Fibroblast of skin of scalp (primary cell): ENCODE data around the gene MTERF1. TPM values are rescaled to one million over a fixed set of nuclear protein-coding genes. Genes with fewer than 3 reads are reported as not detected.
A peak's percentile ranks its signal among the peaks of the same experiment; 100 is the strongest.
"Not testable (repeated sequence)": the region's sequence is repeated elsewhere in the genome, so short reads cannot be mapped to it uniquely, and the experiment has no call there.

Source experiments
- DNase-seq: peaks from one replicate; pipeline ENCODE4 v3.0.0-alpha.2; 2013
- polyA plus RNA-seq, 2 experiments: library from polyadenylated mRNA; unstranded; fragments of 120-200 nt; gene quantifications; one replicate each; pipeline ENCODE4 v1.2.1, GENCODE V29; 2013; ENCODE audit not compliant: insufficient read length in 2 of 2

The MTERF1 gene
- 6.7 TPM for polyA plus RNA-seq (2013, experiment 1 of 2; ENCODE audit: insufficient read length)
- polyA plus RNA-seq (2013, experiment 2 of 2; ENCODE audit: insufficient read length): 8.9 TPM

- DNase-seq: peak; percentile 93
Measured at GRCh38 chr7:91880413-91881241, at the start of gene MTERF1. Gene MTERF1 (minus strand): TSS chr7:91880702. CDS start chr7:91880083, 619 bp downstream.

GRCh38 chr7:91929463-91929862 is 49.0 kb upstream of the MTERF1 start:
- DNase-seq: no peak

DNA sequence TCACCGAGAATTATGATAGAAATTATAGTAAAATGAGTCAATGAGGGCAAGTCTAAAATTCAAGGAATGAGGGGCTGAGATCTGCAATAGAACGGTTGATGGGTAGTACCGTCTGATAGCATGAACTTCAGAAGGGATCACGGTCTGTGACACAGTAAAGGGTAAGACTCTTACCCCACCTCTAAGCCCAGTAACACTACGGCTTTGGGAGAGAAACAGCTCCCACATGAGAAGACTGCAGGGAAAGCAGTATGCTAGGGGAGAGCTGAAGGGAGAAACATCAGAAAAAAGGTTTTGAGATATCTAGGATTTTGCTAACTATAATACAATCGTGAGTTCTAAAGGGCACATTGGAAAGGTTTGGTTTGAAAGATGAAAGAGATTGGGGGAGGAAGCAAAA is 47.4 kb upstream of the MTERF1 start:
- no peak for DNase-seq

- DNase-seq: no peak
Measured at GRCh38 chr7:91922857-91923256, 42.4 kb upstream of the MTERF1 start.

- DNase-seq: peak; percentile 9
Measured at GRCh38 chr7:91918356-91918755, 37.9 kb upstream of the MTERF1 start.

- DNase-seq: peak; percentile 22
Measured at GRCh38 chr7:91916051-91916440, 35.5 kb upstream of the MTERF1 start.

DNA sequence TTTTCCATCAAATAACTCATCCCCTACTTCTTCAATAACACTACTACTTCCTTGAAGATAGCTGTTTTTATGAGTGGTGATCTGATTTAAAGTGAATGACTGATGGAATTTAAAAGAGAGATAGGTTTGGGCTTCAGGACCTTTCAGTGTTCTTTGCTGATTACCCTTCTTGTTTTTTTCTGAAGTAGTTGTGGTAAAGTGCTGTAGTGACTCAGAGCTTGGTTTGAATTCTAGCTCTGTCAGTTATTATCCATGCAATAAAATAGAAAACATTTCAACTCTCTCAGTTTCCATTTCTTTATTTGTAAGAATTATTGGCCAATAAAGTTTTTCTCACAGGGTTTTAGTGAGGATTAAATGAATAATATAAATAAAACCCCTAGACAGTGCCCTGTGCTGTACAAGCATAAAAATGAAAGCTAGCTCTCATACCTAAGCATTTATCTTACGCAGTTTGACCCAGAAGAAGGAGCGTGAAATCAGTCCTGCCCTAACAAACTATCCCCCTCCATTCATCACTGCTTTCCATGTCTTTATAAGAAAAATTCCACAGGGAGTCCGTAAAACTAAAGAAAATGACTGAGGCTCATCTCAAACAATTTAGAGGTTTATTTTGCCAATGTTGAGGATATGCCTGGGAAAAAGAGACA is 35.0 kb upstream of the MTERF1 start:
- DNase-seq: peak; percentile 21

DNA sequence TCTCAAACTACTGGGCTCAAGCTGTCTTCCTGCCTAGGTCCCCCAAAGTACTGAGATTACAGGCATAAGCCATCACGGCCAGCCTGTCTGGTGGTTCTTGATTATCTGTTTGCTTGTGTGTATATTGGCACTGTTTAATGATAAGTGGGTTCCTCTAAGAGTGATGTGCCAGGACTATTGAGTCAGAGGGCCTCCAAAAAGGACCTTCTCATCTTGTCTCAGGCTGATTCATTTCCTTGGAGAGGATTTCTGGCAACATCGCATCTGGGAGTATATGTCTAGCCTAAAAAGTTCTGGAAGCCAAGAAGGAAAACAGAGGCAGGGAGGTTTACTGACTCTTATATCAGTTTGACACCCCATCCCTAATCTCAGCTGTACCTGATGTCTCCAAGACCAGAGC is 33.1 kb upstream of the MTERF1 start:
- DNase-seq: peak; percentile 55

DNA sequence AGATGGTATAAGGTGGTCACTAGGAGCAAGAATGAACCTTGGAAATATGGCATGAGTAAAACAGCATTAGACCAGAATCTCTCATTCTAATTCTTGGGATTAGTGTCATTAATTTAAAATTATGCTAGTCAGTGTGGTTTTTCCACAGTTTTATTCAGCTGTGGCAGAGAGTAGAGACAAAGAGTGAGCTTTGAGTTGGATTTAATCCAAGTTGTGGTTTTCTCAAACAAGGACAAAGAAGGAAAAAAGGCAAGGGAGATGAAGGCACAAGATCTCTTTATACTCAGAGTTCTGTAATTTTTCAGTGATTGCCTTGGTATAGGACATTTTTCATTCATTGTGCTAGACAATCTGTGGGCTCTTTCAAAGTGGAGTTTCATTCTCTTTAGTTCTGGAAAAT is 32.0 kb upstream of the MTERF1 start:
- DNase-seq: peak; percentile 18

DNA sequence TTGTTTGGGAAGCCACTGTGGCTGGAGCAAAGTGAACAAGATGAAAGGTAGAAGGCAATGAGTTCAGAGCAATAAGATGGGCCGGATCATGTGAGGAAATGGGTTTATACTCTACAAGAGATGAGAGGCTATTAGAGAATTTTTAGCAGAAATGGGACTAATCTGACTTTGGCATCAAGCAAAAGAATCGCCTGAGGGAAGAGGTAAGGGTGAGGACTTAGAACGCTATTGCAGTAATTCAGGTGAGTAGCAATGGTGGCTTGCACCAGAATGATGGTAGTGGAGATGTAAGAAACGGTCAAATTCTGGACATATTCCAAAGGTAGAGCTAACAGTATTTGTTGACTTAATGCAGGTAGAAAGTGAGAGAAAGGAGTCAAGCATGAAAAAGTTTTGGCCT is 30.6 kb upstream of the MTERF1 start:
- no peak for DNase-seq

GRCh38 chr7:91910171-91910570 is 29.7 kb upstream of the MTERF1 start:
- no peak for DNase-seq

- DNase-seq: no peak
Measured at GRCh38 chr7:91899563-91899962, 19.1 kb upstream of the MTERF1 start.

GRCh38 chr7:91898240-91898992 is 17.9 kb upstream of the MTERF1 start:
- DNase-seq: no peak

DNA sequence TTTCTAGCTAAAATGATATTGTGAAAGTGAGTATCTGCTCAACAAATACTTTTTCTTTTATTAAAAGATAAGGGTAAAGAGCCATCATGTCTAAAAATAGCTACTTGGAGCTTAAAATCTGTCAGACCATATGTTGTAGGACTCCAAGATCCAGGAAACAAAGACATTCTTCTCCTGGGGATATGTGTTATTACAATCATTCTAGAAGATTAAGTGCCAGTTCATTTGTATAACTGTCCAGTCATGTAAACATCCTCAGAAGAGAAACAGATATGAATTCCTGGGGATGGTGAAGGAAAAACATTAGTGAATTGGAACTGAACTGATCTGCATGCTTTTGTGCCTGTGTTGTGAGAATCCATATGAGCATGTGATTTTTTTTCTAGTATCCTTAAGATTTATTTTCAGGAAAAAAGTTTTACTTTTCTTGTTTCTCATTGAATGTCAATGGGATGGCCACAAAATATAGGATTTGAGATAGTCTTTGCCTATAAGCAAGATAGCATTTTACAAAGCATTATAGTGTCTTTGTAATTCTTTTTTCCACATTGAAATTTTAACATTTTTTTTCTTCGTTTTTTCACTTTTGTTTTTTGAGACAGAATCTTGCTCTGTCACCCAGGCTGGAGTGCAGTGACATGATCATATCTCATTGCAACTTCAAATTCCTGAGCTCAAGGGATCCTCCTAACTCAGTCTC is 14.4 kb upstream of the MTERF1 start:
- peak; percentile 30 for DNase-seq

DNA sequence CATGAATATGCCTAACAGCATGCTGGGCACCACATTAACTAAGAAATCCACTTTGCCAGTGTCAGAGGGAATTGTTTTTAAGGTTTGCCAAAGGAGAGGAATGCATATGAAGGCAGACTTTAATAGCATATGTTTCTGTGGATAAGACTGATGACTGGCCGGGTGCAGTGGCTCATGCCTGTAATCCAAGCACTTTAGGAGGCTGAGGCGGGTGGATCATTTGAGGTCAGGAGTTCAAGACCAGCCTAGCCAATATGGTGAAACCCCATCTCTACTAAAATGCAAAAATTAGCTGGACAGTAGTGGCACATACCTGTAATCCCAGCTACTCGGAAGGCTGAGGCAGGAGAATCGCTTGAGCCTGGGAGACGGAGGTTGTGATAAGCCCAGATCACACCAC is 13.2 kb upstream of the MTERF1 start:
- not testable (repeated sequence) for DNase-seq

DNA sequence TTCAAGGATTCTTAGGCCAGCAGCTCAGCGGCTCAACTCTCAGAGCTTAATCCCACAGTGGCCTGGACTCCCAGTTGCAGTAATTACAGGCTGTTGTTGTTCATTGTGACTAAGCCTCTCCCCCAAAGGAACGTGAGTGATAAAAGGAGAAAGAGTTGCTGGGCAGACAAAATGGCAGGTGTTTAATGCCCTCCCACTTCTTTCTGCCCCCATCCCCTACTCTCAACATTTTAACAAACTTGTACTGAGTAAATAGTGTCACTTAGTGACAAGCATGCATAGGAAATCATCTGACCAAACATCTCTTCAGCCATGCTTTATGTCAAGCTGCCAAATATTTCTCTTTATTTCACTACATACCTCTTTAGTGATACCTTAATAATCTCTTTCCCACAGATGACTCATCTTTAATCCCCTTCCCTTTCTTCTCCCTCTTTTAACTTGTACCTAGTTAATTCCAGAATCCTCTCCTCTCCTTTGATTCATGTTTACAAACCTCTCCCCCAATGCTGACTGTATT is 12.4 kb upstream of the MTERF1 start:
- DNase-seq: peak; percentile 13

DNA sequence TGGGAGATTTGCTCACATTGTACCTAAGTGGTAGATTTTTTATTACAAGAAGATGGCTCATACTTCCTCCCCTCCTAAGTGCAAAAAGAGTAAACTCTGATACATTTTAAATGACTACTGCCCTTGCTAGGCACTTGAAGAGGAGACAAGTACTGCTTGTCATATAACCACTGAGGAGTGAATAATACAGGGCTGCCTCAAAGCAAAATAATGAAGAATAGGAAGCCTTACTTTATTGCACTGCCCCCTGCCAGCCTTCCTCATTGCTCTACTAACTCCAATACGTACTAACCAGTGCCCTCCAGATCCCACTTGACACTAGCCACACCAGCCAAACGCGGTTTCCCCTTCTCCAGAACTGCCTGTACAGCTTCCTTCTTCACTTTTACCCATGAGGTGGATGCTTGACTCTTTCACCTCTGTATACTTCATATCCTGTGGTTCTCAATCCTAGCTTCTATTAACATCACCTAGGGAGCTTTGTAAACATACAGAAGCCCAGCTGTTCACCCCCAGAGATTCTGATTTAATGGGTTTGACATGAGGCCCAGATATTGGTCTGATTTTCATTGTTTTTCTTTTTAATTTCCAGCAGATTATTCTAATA is 11.7 kb upstream of the MTERF1 start:
- no peak for DNase-seq

DNA sequence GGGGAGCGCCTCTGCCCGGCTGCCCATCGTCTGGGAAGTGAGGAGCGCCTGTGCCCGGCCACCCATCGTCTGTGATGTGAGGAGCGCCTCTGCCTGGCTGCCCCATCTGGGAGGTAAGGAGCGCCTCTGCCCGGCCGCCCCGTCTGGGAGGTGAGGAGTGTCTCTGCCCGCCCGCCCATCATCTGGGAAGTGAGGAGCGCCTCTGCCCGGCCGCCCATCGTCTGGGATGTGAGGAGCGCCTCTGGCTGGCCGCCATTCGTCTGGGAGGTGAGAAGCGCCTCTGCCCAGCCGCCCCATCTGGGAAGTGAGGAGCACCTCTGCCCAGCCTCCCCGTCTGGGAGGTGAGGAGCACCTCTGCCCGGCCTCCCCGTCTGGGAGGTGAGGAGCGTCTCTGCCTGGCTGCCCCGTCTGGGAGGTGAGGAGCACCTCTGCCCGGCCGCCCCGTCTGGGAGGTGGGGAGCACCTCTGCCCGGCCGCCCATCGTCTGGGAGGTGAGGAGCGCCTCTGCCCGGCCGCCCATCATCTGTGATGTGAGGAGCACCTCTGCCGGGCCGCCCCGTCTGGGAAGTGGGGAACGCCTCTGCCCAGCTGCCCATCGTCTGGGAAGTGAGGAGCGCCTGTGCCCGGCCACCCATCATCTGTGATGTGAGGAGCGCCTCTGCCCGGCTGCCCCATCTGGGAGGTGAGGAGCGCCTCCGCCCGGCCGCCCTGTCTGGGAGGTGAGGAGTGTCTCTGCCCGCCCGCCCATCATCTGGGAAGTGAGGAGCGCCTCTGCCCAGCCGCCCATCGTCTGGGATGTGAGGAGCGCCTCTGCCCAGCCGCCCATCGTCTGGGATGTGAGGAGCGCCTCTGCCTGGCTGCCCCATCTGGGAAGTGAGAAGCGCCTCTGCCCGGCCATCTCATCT is 8.0 kb upstream of the MTERF1 start:
- not testable (repeated sequence) for DNase-seq

DNA sequence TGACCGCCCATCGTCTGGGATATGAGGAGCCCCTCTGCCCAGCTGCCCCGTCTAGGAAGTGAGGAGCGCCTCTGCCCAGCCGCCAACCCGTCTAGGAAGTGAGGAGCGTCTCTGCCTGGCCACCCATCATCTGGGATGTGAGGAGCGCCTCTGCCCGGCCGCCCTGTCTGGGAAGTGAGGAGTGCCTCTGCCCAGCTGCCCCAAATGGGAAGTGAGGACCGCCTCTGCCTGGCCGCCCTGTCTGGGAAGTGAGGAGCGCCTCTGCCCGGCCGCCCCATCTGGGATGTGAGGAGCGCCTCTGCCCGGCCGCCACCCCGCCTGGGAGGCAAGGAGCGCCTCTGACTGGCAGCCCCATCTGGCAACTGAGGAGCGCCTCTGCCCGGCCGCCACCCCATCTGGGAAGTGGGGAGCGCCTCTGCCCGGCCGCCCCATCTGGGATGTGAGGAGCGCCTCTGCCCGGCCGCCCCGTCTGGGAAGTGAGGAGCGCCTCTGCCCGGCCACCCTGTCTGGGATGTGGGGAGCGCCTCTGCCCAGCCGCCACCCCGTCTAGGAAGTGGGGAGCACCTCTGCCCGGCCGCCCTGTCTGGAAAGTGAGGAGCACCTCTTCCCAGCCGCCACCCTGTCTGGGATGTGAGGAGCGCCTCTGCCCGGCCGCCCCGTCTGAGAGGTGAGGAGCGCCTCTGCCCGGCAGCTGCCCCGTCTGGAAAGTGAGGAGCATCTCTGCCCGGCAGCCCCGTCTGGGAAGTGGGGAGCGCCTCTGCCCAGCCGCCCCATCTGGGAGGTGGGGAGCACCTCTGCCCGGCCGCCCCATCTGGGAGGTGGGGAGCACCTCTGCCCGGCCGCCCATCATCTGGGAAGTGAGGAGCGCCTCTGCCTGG is 7.1 kb upstream of the MTERF1 start:
- not testable (repeated sequence) for DNase-seq
